Kidney epithelial cell (primary cell): ENCODE measurements around the gene MORN5. TPM values are rescaled to one million over a fixed set of nuclear protein-coding genes. Genes with fewer than 3 reads are reported as not detected.

Experiments
- DNase-seq: peaks from one replicate; pipeline ENCODE4 v3.0.0-alpha.2; 2010; ENCODE audit warnings: low read depth
- H3K27me3 ChIP-seq: 2 replicates; pipeline ENCODE4 v1.6.0; 2011; ENCODE audit warnings: low read length; ENCODE audit not compliant: control insufficient read depth, insufficient read depth
- H3K36me3 ChIP-seq: 2 replicates; pipeline ENCODE4 v1.5.1; 2011; ENCODE audit warnings: low read length; ENCODE audit not compliant: control insufficient read depth, insufficient read depth
- H3K4me3 ChIP-seq: 2 replicates; pipeline ENCODE4 v1.5.1; 2011; ENCODE audit warnings: low read depth, mild to moderate bottlenecking, control low read depth, low read length
- total RNA-seq: library from RNA; depleted of rRNA; stranded (reverse); fragments of >200 nt; gene quantifications from 2 replicates; pipeline ENCODE4 v1.2.3, GENCODE V29; 2015
- TF ChIP-seq, protein P1 (sequence below): IDR thresholded peaks from 2 replicates; pipeline ENCODE4 v1.5.1; 2011; ENCODE audit warnings: mild to moderate bottlenecking, moderate library complexity, low read length, control low read depth, inconsistent platforms; ENCODE audit not compliant: insufficient read depth, poor library complexity, severe bottlenecking

MORN5 gene
- total RNA-seq, 1 donor from 2014 or later: not detected

DNA sequence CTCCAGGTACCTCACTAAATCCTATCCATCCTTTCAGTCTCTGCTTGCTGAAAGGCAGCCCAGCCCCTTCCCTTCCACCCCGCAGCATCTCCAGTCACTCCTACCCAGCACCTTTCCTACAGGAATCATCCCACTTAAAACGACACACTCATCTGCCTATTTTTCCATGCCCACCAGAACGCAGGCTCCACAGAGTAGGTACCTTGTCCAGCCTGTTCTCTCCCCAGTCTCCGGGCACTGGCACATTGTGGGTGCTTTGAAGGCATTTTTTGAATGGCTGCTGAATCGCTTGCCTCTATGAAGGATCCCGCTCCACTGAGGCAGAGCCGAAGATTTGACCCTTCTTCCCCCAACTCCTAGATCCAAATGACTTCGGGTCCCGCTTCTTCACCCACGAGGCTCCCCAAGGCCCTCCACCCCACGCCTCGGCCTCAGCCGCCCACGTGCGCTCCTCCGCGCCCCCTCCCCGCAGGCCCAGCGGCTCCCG lies 53.4 kb downstream of the MORN5 start:
- peaks cover 72% of the 10 kb centered on the region for H3K27me3 ChIP-seq
- no peaks in the 10 kb centered on the region for H3K36me3 ChIP-seq
- no peak for DNase-seq
- TF ChIP-seq, protein P1, sequence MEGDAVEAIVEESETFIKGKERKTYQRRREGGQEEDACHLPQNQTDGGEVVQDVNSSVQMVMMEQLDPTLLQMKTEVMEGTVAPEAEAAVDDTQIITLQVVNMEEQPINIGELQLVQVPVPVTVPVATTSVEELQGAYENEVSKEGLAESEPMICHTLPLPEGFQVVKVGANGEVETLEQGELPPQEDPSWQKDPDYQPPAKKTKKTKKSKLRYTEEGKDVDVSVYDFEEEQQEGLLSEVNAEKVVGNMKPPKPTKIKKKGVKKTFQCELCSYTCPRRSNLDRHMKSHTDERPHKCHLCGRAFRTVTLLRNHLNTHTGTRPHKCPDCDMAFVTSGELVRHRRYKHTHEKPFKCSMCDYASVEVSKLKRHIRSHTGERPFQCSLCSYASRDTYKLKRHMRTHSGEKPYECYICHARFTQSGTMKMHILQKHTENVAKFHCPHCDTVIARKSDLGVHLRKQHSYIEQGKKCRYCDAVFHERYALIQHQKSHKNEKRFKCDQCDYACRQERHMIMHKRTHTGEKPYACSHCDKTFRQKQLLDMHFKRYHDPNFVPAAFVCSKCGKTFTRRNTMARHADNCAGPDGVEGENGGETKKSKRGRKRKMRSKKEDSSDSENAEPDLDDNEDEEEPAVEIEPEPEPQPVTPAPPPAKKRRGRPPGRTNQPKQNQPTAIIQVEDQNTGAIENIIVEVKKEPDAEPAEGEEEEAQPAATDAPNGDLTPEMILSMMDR: no peak
- no peak overlapping the region for H3K4me3 ChIP-seq

DNA sequence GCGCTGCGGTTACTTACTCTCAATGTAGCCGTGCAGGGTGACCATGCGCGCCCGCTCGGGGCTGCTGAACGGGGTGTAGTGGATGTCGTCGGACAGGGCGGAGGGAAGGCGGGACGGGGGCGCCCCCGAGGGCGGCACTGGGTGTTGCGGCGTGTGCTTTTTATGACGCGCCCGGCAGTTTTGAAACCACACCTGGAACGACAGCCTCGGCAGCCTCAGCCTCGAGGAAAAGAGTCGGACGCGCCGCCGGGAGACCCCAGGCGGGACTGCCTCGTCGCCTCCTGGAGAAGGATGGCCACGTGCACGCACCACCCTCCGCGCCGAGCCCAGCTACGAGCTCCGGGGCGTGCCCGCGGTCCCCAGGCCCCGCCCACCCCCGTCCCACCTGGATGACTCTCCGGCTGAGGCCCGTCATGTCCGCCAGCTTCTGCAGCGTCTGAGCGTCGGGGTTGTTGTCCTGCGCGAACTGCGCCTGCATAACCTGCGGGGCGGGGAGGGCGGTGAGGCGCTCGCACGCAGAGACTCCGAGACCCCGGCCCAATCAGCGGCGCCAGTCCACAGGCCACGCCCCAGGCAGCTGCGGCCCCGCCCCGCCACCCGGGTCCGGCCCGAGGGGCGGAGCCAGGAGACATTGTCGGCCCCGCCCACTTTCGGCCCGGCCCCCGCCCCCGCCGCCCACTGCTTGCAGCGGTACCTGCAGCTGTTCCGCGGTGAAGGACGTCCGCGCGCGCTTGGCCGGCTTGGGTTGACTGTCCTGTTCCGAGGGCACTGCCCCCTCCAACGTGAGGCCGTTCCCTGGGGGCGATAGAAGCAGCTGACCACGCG lies 54.1 kb downstream of the MORN5 start:
- DNase-seq: no peak
- Histone ChIP-seq H3K36me3 (no peaks in the 10 kb centered on the region), H3K4me3 (peak overlapping the region; percentile 8), H3K27me3 (peaks cover 79% of the 10 kb centered on the region)
- TF ChIP-seq, protein P1: no peak

DNA sequence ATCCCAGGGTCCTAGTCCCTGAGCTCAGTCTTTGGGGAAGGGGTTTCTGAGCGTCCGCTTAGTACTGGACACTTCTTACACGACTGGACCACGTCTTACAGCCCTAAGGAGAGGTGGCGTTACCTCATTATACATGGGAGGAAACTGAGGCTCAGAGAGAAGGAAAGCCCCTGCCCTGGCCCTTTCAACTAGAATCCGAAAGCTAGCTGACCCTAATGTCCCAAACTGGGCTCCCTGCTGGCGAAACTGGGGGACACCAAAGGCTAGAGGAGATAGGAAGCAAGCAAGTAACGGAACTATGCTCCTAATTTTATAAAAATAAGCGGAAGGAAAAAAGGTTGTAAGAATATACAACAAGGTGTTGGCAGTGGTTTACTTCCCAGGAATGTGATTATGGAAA lies 54.8 kb downstream of the MORN5 start:
- no peak overlapping the region for H3K4me3 ChIP-seq
- H3K36me3 ChIP-seq: no peaks in the 10 kb centered on the region

DNA sequence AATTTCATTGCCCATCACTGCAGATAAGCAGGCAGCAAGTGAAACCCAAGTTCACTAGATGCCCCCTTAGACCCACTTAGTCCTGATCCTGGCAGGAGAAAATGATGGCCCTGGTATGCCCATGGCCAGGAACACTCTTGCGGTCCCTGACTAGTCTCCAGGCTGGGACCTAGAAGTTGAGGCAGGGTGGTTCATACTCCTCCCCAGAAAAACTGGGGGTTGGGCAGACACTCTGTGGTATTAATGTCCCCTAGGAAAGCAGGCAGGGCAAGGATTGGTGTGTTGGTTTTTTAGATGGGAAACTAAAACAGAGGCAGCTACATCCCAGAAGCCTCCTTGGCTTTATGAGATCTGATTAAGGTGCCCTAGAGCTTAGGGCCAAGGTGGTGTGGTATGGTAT lies 56.0 kb downstream of the MORN5 start:
- TF ChIP-seq, protein P1: no peak
- H3K4me3 ChIP-seq: no peak overlapping the region
- H3K27me3 ChIP-seq: peaks cover 90% of the 10 kb centered on the region
- no peak for DNase-seq
- no peaks in the 10 kb centered on the region for H3K36me3 ChIP-seq

More for the DNA sequence above, 54.8 kb downstream of the MORN5 start:
- TF ChIP-seq, protein P1: no peak
- no peak for DNase-seq
- H3K27me3 ChIP-seq: peaks cover 83% of the 10 kb centered on the region

DNA sequence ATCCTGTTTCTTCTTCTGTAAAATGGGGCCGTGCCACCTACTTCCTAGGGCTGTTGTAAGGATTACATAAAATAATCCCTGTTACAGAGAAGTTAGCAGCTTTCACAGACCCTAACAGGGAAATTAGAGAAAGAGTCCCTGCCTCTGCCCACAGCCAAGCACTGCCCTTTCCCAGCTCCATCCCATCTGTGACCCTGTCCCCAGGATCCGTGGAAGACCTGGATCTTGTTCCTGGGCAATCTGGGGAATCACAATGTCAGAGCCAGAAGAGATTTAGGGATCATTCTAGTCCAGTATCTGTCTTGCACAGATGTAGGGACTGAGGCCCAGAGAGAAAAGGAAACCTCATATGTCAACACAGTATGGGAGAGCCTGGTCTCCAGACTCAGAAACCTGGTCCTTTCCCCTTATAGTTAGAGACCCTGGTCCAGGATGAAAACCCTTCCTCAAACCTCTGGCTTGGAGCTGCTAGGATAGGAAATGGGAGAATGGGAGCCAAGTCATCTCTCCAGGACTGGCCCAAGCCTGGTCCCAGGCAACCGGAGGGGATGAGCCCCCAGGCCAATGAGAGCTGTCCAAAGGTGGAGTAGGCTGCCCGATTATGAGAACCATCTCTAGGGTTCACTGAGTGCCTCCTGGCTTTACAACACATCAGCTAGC lies 56.6 kb downstream of the MORN5 start:
- Histone ChIP-seq H3K27me3 (peaks cover 93% of the 10 kb centered on the region), H3K4me3 (no peak overlapping the region), H3K36me3 (no peaks in the 10 kb centered on the region)
- no peak for DNase-seq
- TF ChIP-seq, protein P1: no peak
